Liver (tissue), 9 donors: ENCODE results near the gene LRRC49. TPM values are rescaled to one million over a fixed set of nuclear protein-coding genes. Genes with fewer than 3 reads are reported as not detected.
"Not testable (repeated sequence)": the region's sequence is repeated elsewhere in the genome, so short reads cannot be mapped to it uniquely, and the experiment has no call there.

Experiments used
- DNase-seq: peaks from one replicate; pipeline ENCODE4 v3.0.0-alpha.2; 2017; ENCODE audit warnings: low spot score
- H3K27ac ChIP-seq, 2 donors: one replicate each; pipeline ENCODE4 v1.7.0; 2013; ENCODE audit warnings: inconsistent platforms in 2 of 2, low read length in 2 of 2, control low read depth in 1 of 2, low read depth in 1 of 2, mild to moderate bottlenecking in 1 of 2
- H3K27me3 ChIP-seq, 4 donors: one replicate each; pipeline versions ENCODE4 v1.6.1 to v1.7.0; 2013; ENCODE audit warnings: low read length in 3 of 4, inconsistent platforms in 1 of 4, mild to moderate bottlenecking in 1 of 4, moderate library complexity in 1 of 4; ENCODE audit not compliant: control insufficient read depth in 4 of 4, insufficient read depth in 4 of 4
- H3K36me3 ChIP-seq, 4 donors: one replicate each; pipeline versions ENCODE4 v1.6.1 to v1.7.0; 2013; ENCODE audit warnings: low read length in 3 of 4, mild to moderate bottlenecking in 3 of 4, low read depth in 1 of 4, moderate library complexity in 1 of 4; ENCODE audit not compliant: control insufficient read depth in 4 of 4, insufficient read depth in 3 of 4
- H3K4me1 ChIP-seq, 4 donors: one replicate each; pipeline versions ENCODE4 v1.6.1 to v1.7.0; 2013; ENCODE audit warnings: low read length in 3 of 4, mild to moderate bottlenecking in 3 of 4, moderate library complexity in 1 of 4; ENCODE audit not compliant: control insufficient read depth in 4 of 4, insufficient read depth in 4 of 4
- H3K4me3 ChIP-seq, 3 donors: one replicate each; pipeline versions ENCODE4 v1.6.1 to v1.7.0; 2013; ENCODE audit warnings: low read length in 3 of 3, control low read depth in 1 of 3, low read depth in 1 of 3, mild to moderate bottlenecking in 1 of 3
- H3K9ac ChIP-seq, 2 donors: one replicate each; pipeline ENCODE4 v1.7.0; 2013; ENCODE audit warnings: low read length in 2 of 2, mild to moderate bottlenecking in 2 of 2, moderate library complexity in 2 of 2, control low read depth in 1 of 2, low read depth in 1 of 2
- H3K9me3 ChIP-seq, 4 donors: one replicate each; pipeline versions ENCODE4 v1.6.1 to v1.7.0; 2013; ENCODE audit warnings: low read length in 3 of 4; ENCODE audit not compliant: control insufficient read depth in 4 of 4
- ATF3 ChIP-seq: IDR thresholded peaks from 2 replicates; pipeline ENCODE4 v1.6.1; 2016; ENCODE audit warnings: antibody characterized with exemption
- CTCF ChIP-seq: fragments of 150-350 bp; IDR thresholded peaks from 2 replicates; pipeline ENCODE4 v1.5.1; 2017; ENCODE audit warnings: improper control_type of control experiment, low read depth, low read length; ENCODE audit not compliant: missing input control
- FOXA1 ChIP-seq: IDR thresholded peaks from 2 replicates; pipeline ENCODE4 v1.6.1; 2016; ENCODE audit warnings: antibody characterized with exemption
- FOXA2 ChIP-seq: IDR thresholded peaks from 2 replicates; pipeline ENCODE4 v1.6.1; 2016; ENCODE audit warnings: antibody characterized with exemption
- GABPA ChIP-seq, 2 donors: IDR thresholded peaks in 1 of 2; conservative IDR thresholded peaks in 1 of 2; 2 replicates each; pipeline ENCODE4 v1.6.1; 2016; ENCODE audit warnings: antibody characterized with exemption in 2 of 2, mild to moderate bottlenecking in 1 of 2, moderate library complexity in 1 of 2
- HNF4A ChIP-seq, 2 donors: conservative IDR thresholded peaks; 2 replicates each; pipeline ENCODE4 v1.6.1; 2016; ENCODE audit warnings: antibody characterized with exemption in 2 of 2, mild to moderate bottlenecking in 2 of 2
- HNF4G ChIP-seq: IDR thresholded peaks from 2 replicates; pipeline ENCODE4 v1.6.1; 2016; ENCODE audit warnings: antibody characterized with exemption
- JUND ChIP-seq, 2 donors: IDR thresholded peaks; 2 replicates each; pipeline ENCODE4 v1.6.1; 2016; ENCODE audit warnings: antibody characterized with exemption in 2 of 2
- MAX ChIP-seq: IDR thresholded peaks from 2 replicates; pipeline ENCODE4 v1.6.1; 2016; ENCODE audit warnings: antibody characterized with exemption
- NR2F2 ChIP-seq: IDR thresholded peaks from 2 replicates; pipeline ENCODE4 v1.6.1; 2016; ENCODE audit warnings: antibody characterized with exemption
- RAD21 ChIP-seq, 2 donors: IDR thresholded peaks; 2 replicates each; pipeline ENCODE4 v1.6.1; 2016; ENCODE audit warnings: antibody characterized with exemption in 2 of 2, mild to moderate bottlenecking in 2 of 2
- REST ChIP-seq: IDR thresholded peaks from 2 replicates; pipeline ENCODE4 v1.6.1; 2016; ENCODE audit warnings: antibody characterized with exemption, mild to moderate bottlenecking
- RXRA ChIP-seq, 2 donors: IDR thresholded peaks; 2 replicates each; pipeline ENCODE4 v1.6.1; 2017 to 2018; ENCODE audit warnings: antibody characterized with exemption in 2 of 2, mild to moderate bottlenecking in 1 of 2
- SP1 ChIP-seq: IDR thresholded peaks from 2 replicates; pipeline ENCODE4 v1.6.1; 2018; ENCODE audit warnings: antibody characterized with exemption, mild to moderate bottlenecking
- TAF1 ChIP-seq: conservative IDR thresholded peaks from 2 replicates; pipeline ENCODE4 v1.6.1; 2016; ENCODE audit warnings: antibody characterized with exemption, mild to moderate bottlenecking
- YY1 ChIP-seq: IDR thresholded peaks from 2 replicates; pipeline ENCODE4 v1.6.1; 2016; ENCODE audit warnings: antibody characterized with exemption, mild to moderate bottlenecking
- WGBS: extraction: QIAGEN DNeasy Blood & Tissue Kit; methylation state at CpG from one replicate; pipeline ENCODE4 v1.1.7; 2013; 5-methylcytosine and 5-hydroxymethylcytosine counted together
- polyA plus RNA-seq, 2 donors: library from polyadenylated mRNA; stranded (reverse) in 1 of 2; unstranded in 1 of 2; fragments of 200-250 nt in 1 of 2; fragments of >200 nt in 1 of 2; fragmentation: Nextera tagmentation in 1 of 2; extraction: Ambion mirVana in 1 of 2; gene quantifications; one replicate each; pipeline versions ENCODE4 v1.2.1 to v1.2.3, GENCODE V29; 2013 to 2015
- total RNA-seq, 2 donors: library from RNA; depleted of rRNA; stranded (reverse); fragments of >200 nt; gene quantifications; one replicate each; pipeline ENCODE4 v1.2.3, GENCODE V29; 2014
- donor health status: healthy.
- donor health status: healthy.
- donor health status: healthy.
- donor health status: healthy.
- donor health status: healthy.

The LRRC49 gene
- total and polyA plus RNA-seq, 4 donors: 0.20 to 1.1 (median 0.31) TPM

- TF ChIP-seq RAD21 (IDR thresholded peaks at IDR 0.05) (no peak), HNF4A (conservative IDR thresholded peaks at IDR 0.05) (no peak), YY1 (no peak), JUND (IDR thresholded peaks at IDR 0.05) (no peak)
Observed at GRCh38 chr15:71003319-71003718, 110.7 kb downstream of the LRRC49 start (continued).

DNA sequence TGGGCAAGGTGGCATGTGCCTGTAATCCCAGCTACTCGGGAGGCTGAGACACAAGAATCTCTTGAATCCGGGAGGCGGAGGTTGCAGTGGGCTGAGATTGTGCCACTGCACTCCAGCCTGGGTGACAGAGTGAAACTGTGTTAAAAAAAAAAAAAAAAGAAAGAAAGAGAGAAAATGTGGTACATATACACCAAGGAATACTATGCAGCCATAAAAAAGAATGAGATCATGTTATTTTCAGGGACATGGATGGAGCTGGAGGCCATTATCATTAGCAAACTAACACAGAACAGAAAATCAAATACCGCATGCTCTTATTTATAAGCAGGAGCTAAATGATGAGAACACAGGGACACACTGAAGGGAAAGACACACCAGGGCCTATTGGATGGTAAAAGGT, 111.9 kb downstream of the LRRC49 start:
- H3K27me3 ChIP-seq, H3K4me3 ChIP-seq, H3K27ac ChIP-seq, H3K9me3 ChIP-seq, H3K9ac ChIP-seq, DNase-seq, H3K4me1 ChIP-seq, H3K36me3 ChIP-seq: not testable (repeated sequence)
- WGBS: 98% methylated on average over 4 of the region's 4 CpGs

DNA sequence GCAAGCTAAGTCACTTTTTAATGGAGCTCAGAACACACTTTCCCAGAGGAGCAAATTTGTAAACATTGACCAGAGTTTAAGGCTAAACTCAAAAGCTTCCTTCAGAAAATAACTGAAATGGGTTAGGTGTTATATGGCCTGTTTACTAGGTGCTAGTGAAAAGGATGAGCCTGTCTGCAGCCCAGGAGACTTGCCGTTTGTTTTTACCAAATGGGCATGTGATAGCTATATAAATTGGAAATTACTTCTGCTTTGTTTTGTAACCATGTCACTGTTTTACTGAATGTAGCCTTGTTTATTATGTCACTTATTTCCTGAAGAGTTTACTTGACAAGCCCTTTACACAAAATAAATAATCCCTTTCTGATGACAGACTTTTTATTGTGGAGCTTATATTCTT, 113.3 kb downstream of the LRRC49 start:
- no peak for TF ChIP-seq MAX
- TF ChIP-seq HNF4G: no peak
- TF ChIP-seq GABPA (IDR thresholded peaks at IDR 0.05 in 1 of 2, conservative IDR thresholded peaks at IDR 0.05 in 1 of 2): no peak
- TF ChIP-seq FOXA2: no peak
- TF ChIP-seq SP1: no peak
- no peak for TF ChIP-seq CTCF
- no peak for TF ChIP-seq RXRA (IDR thresholded peaks at IDR 0.05)
- TF ChIP-seq NR2F2: no peak
- TF ChIP-seq JUND (IDR thresholded peaks at IDR 0.05): no peak
- no peak for TF ChIP-seq REST
- no peak for TF ChIP-seq ATF3
- no peak for TF ChIP-seq TAF1
- TF ChIP-seq YY1: no peak
- TF ChIP-seq FOXA1: no peak
- TF ChIP-seq RAD21 (IDR thresholded peaks at IDR 0.05): no peak
- no peaks in the 10 kb centered on the region for H3K27me3 ChIP-seq

More for the DNA sequence above, 113.3 kb downstream of the LRRC49 start:
- H3K4me1 ChIP-seq: no peaks in the 10 kb centered on the region
- H3K4me3 ChIP-seq: no peak overlapping the region
- H3K9ac ChIP-seq: no peak overlapping the region
- no peaks in the 10 kb centered on the region for H3K36me3 ChIP-seq
- DNase-seq: no peak
- no peaks in the 10 kb centered on the region for H3K9me3 ChIP-seq
- 81% methylated on average over 1 of the region's 1 CpG for WGBS
- no peak overlapping the region for H3K27ac ChIP-seq
